H9 (cell line): Measurements from ENCODE around the gene TERB1. TPM values are rescaled to one million over a fixed set of nuclear protein-coding genes. Genes with fewer than 3 reads are reported as not detected.

Experiments used
- DNase-seq: peaks from one replicate; pipeline ENCODE4 v3.0.0-alpha.2; 2017
- H2AFZ ChIP-seq: one replicate; pipeline ENCODE4 v1.6.1; 2013; ENCODE audit warnings: mild to moderate bottlenecking, low read length, control low read depth, moderate library complexity
- H2AK5ac ChIP-seq: 2 replicates; pipeline ENCODE4 v1.6.1; 2013; ENCODE audit warnings: low read length, control low read depth, mixed read lengths; ENCODE audit not compliant: insufficient read length
- H2BK120ac ChIP-seq: one replicate; pipeline ENCODE4 v1.6.1; 2013; ENCODE audit warnings: low read depth, mild to moderate bottlenecking, low read length, control low read depth, inconsistent platforms; ENCODE audit not compliant: poor library complexity, severe bottlenecking
- H2BK12ac ChIP-seq: 2 replicates; pipeline ENCODE4 v1.6.1; 2013; ENCODE audit warnings: low read length, control low read depth, mixed read lengths, low read depth; ENCODE audit not compliant: insufficient read length
- H2BK15ac ChIP-seq: 2 replicates; pipeline ENCODE4 v1.6.1; 2013; ENCODE audit warnings: low read depth, low read length, control low read depth
- H2BK20ac ChIP-seq: one replicate; pipeline ENCODE4 v1.6.1; 2013; ENCODE audit warnings: low read depth, mild to moderate bottlenecking, low read length, control low read depth, inconsistent platforms; ENCODE audit not compliant: poor library complexity, severe bottlenecking
- H2BK5ac ChIP-seq: 2 replicates; pipeline ENCODE4 v1.6.1; 2013; ENCODE audit warnings: low read length, control low read depth, mixed read lengths; ENCODE audit not compliant: insufficient read length
- H3K14ac ChIP-seq: 2 replicates; pipeline ENCODE4 v1.6.1; 2013; ENCODE audit warnings: low read length, control low read depth; ENCODE audit not compliant: insufficient read depth
- H3K18ac ChIP-seq: 2 replicates; pipeline ENCODE4 v1.6.1; 2013; ENCODE audit warnings: low read depth, mild to moderate bottlenecking, mixed read lengths, low read length, control low read depth; ENCODE audit not compliant: insufficient read length
- H3K23ac ChIP-seq: 2 replicates; pipeline ENCODE4 v1.6.1; 2013; ENCODE audit warnings: low read length, control low read depth, mixed read lengths, low read depth; ENCODE audit not compliant: insufficient read length
- H3K23me2 ChIP-seq: 2 replicates; pipeline ENCODE4 v1.6.1; 2013; ENCODE audit warnings: low read depth, mild to moderate bottlenecking, mixed read lengths, low read length, control low read depth; ENCODE audit not compliant: insufficient read length, poor library complexity, severe bottlenecking
- H3K27ac ChIP-seq: 2 replicates; pipeline ENCODE4 v1.5.1; 2013; ENCODE audit warnings: low read length, control low read depth, mixed read lengths, low read depth; ENCODE audit not compliant: insufficient read length
- H3K27me3 ChIP-seq: 2 replicates; pipeline ENCODE4 v1.6.1; 2013; ENCODE audit warnings: low read length, control low read depth, inconsistent platforms; ENCODE audit not compliant: insufficient read depth
- H3K4ac ChIP-seq: 2 replicates; pipeline ENCODE4 v1.6.1; 2013; ENCODE audit warnings: low read depth, mild to moderate bottlenecking, control low read depth, inconsistent platforms, low read length, moderate library complexity
- H3K4me1 ChIP-seq: 2 replicates; pipeline ENCODE4 v1.6.1; 2013; ENCODE audit warnings: low read length, control low read depth, inconsistent platforms; ENCODE audit not compliant: insufficient read depth
- H3K4me2 ChIP-seq: 2 replicates; pipeline ENCODE4 v1.6.1; 2013; ENCODE audit warnings: low read length, control low read depth, mixed read lengths; ENCODE audit not compliant: insufficient read length, insufficient read depth
- H3K56ac ChIP-seq: 2 replicates; pipeline ENCODE4 v1.6.1; 2013; ENCODE audit warnings: low read depth, mild to moderate bottlenecking, mixed read lengths, low read length, control low read depth; ENCODE audit not compliant: insufficient read length
- H3K79me1 ChIP-seq: 2 replicates; pipeline ENCODE4 v1.6.1; 2013; ENCODE audit warnings: low read depth, mild to moderate bottlenecking, moderate library complexity, low read length, control low read depth, inconsistent platforms; ENCODE audit not compliant: insufficient read depth, poor library complexity, severe bottlenecking
- H3K79me2 ChIP-seq: 2 replicates; pipeline ENCODE4 v1.6.1; 2013; ENCODE audit warnings: low read length, control low read depth, inconsistent platforms; ENCODE audit not compliant: insufficient read depth
- H3K9ac ChIP-seq: 2 replicates; pipeline ENCODE4 v1.6.1; 2013; ENCODE audit warnings: low read length, control low read depth, mixed read lengths; ENCODE audit not compliant: insufficient read length; ENCODE audit errors: extremely low read depth
- H3K9me3 ChIP-seq: one replicate; pipeline ENCODE4 v1.6.1; 2013; ENCODE audit warnings: low read depth, low read length, inconsistent platforms; ENCODE audit not compliant: control insufficient read depth
- H3T11ph ChIP-seq: one replicate; pipeline ENCODE4 v1.6.1; 2013; ENCODE audit warnings: mild to moderate bottlenecking, low read length, control low read depth, inconsistent platforms
- H4K20me1 ChIP-seq: one replicate; pipeline ENCODE4 v1.6.1; 2013; ENCODE audit not compliant: control insufficient read depth, insufficient read length, insufficient read depth
- H4K5ac ChIP-seq: 2 replicates; pipeline ENCODE4 v1.6.1; 2013; ENCODE audit warnings: low read depth, mild to moderate bottlenecking, mixed read lengths, low read length, control low read depth; ENCODE audit not compliant: insufficient read length
- H4K8ac ChIP-seq: replicated peaks from 2 replicates; pipeline ENCODE4 v1.6.1; 2013; ENCODE audit warnings: low read length, control low read depth, mixed read lengths, low read depth; ENCODE audit not compliant: insufficient read length
- H4K91ac ChIP-seq: 2 replicates; pipeline ENCODE4 v1.6.1; 2013; ENCODE audit warnings: low read depth, mild to moderate bottlenecking, moderate library complexity, mixed read lengths, low read length, control low read depth; ENCODE audit not compliant: insufficient read length
- H3K27ac Mint-ChIP-seq, 3 experiments: 2 replicates in 2 of 3; 3 replicates in 1 of 3; pipeline ENCODE4 v1.8.0; 2020 to 2021; ENCODE audit warnings: mixed read lengths in 3 of 3, mild to moderate bottlenecking in 1 of 3, moderate library complexity in 1 of 3
- H3K27me3 Mint-ChIP-seq: 2 replicates; pipeline ENCODE4 v1.8.0; 2021; ENCODE audit warnings: low read depth, mild to moderate bottlenecking, moderate library complexity, mixed read lengths
- H3K36me3 Mint-ChIP-seq, 3 experiments: 2 replicates in 2 of 3; 3 replicates in 1 of 3; pipeline ENCODE4 v1.8.0; 2020 to 2021; ENCODE audit warnings: low read depth in 3 of 3, mixed read lengths in 3 of 3; ENCODE audit not compliant: insufficient read depth in 1 of 3
- H3K4me1 Mint-ChIP-seq, 2 experiments: 2 replicates each; pipeline ENCODE4 v1.8.0; 2020; ENCODE audit warnings: mixed read lengths in 2 of 2
- H3K4me3 Mint-ChIP-seq, 2 experiments: 2 replicates in 1 of 2; 3 replicates in 1 of 2; pipeline ENCODE4 v1.8.0; 2020 to 2021; ENCODE audit warnings: mild to moderate bottlenecking in 2 of 2, mixed read lengths in 2 of 2, moderate library complexity in 1 of 2
- H3K9me3 Mint-ChIP-seq, 2 experiments: 2 replicates in 1 of 2; 3 replicates in 1 of 2; pipeline ENCODE4 v1.8.0; 2020; ENCODE audit warnings: mild to moderate bottlenecking in 2 of 2, mixed read lengths in 2 of 2, moderate library complexity in 1 of 2
- CTCF ChIP-seq: fragments of 200-600 bp; sonication (generic); conservative IDR thresholded peaks from 3 replicates; pipeline ENCODE4 v1.8.0; 2021; ENCODE audit warnings: antibody characterized with exemption, mild to moderate bottlenecking
- WGBS: extraction: QIAGEN DNeasy Blood & Tissue Kit; methylation state at CpG from one replicate; pipeline ENCODE4 v1.1.7; 2013; ENCODE audit warnings: missing lambda C conversion rate, low lambda C conversion rate, mixed read lengths; ENCODE audit not compliant: insufficient read length; ENCODE audit errors: extremely low coverage; 5-methylcytosine and 5-hydroxymethylcytosine counted together
- total RNA-seq: library from RNA; stranded (reverse); gene quantifications from 2 replicates; pipeline ENCODE4 v1.2.1, GENCODE V29; 2021

Gene TERB1
- total RNA-seq, 1 experiment from 2014 or later, result not detected

- Mint-ChIP-seq H3K27ac (peak overlapping the region in 2 of 3 experiments; percentile 28 to 76; a peak in 1 of 7 replicates), H3K4me3 (no peak overlapping the region), H3K36me3 (peaks cover 6 to 40% (median 19%) of the 10 kb centered on the region in 3 experiments; a peak in 6 of 7 replicates), H3K27me3 (no peaks in the 10 kb centered on the region), H3K9me3 (peaks cover 0 to under 1% of the 10 kb centered on the region in 2 experiments; a peak in 2 of 5 replicates), H3K4me1 (peaks cover 0 to 6% of the 10 kb centered on the region in 2 experiments; a peak in 1 of 4 replicates)
- H3K18ac ChIP-seq, result no peak overlapping the region
- no peak overlapping the region for H4K5ac ChIP-seq
- WGBS, result no CpG with 5 or more reads among the region's 4 CpGs
- no peaks in the 10 kb centered on the region for H3K9me3 ChIP-seq
- H2BK120ac ChIP-seq, result no peak overlapping the region
- H3K4me1 ChIP-seq, result no peaks in the 10 kb centered on the region
- H3K23ac ChIP-seq, result no peak overlapping the region
- no peak for DNase-seq
- H2AFZ ChIP-seq, result no peak overlapping the region
- TF ChIP-seq CTCF, result no peak
- H3K4ac ChIP-seq, result no peak overlapping the region
- no peak overlapping the region for H4K91ac ChIP-seq
- H3K27ac ChIP-seq, result no peak overlapping the region
- no peaks in the 10 kb centered on the region for H3K27me3 ChIP-seq
- H4K8ac ChIP-seq, result no peak overlapping the region
- H2AK5ac ChIP-seq, result no peak overlapping the region
- H2BK20ac ChIP-seq, result no peak overlapping the region
- H4K20me1 ChIP-seq, result no peaks in the 10 kb centered on the region
- H3T11ph ChIP-seq, result no peak overlapping the region
- no peaks in the 10 kb centered on the region for H3K23me2 ChIP-seq
- H2BK5ac ChIP-seq, result no peak overlapping the region
- H3K14ac ChIP-seq, result no peak overlapping the region
- H2BK15ac ChIP-seq, result no peak overlapping the region
- no peaks in the 10 kb centered on the region for H3K79me2 ChIP-seq
- H3K4me2 ChIP-seq, result no peak overlapping the region
- H3K9ac ChIP-seq, result no peak overlapping the region
- no peak overlapping the region for H2BK12ac ChIP-seq
- H3K79me1 ChIP-seq, result no peaks in the 10 kb centered on the region
- H3K56ac ChIP-seq, result no peak overlapping the region
Measured at GRCh38 chr16:66717776-66718175, 83.6 kb downstream of the TERB1 start.
